HG03378 (cell line): ENCODE measurements around the gene UBB.

Experiments used
- ATAC-seq: cut with Tn5 transposase; IDR thresholded peaks from one replicate; pipeline ENCODE4 v1.9.1; 2021; ENCODE audit warnings: mild to moderate bottlenecking, moderate library complexity; ENCODE audit not compliant: unreplicated experiment

The UBB gene

GRCh38 chr17:16380640-16381495 lies at the start of gene UBB:
TSS of gene UBB (plus strand) at chr17:16381091. CDS start at chr17:16381908, 817 bp downstream.
- ATAC-seq = peak; percentile 83

- no peak for ATAC-seq
Measured at GRCh38 chr17:16338391-16338790, 42.5 kb upstream of the UBB start.

GRCh38 chr17:16339402-16339801 lies 41.5 kb upstream of the UBB start:
- no peak for ATAC-seq

- no peak for ATAC-seq
Measured at GRCh38 chr17:16339959-16340358, 40.9 kb upstream of the UBB start.

- ATAC-seq = no peak
Measured at GRCh38 chr17:16342979-16343378, 37.9 kb upstream of the UBB start.

- ATAC-seq = no peak
Measured at GRCh38 chr17:16343569-16343968, 37.3 kb upstream of the UBB start.

GRCh38 chr17:16345565-16345964 lies 35.3 kb upstream of the UBB start:
- ATAC-seq = no peak

- no peak for ATAC-seq
Measured at GRCh38 chr17:16346721-16347271, 34.1 kb upstream of the UBB start.

GRCh38 chr17:16348586-16348985 lies 32.3 kb upstream of the UBB start:
- ATAC-seq = no peak

GRCh38 chr17:16349431-16349830 lies 31.5 kb upstream of the UBB start:
- no peak for ATAC-seq

- no peak for ATAC-seq
Measured at GRCh38 chr17:16351831-16352230, 29.1 kb upstream of the UBB start.

GRCh38 chr17:16352303-16352666 lies 28.6 kb upstream of the UBB start:
- ATAC-seq = no peak

GRCh38 chr17:16352667-16353316 lies 28.1 kb upstream of the UBB start:
- ATAC-seq = no peak

GRCh38 chr17:16353317-16354174 lies 27.3 kb upstream of the UBB start, which contains the start of gene CENPV:
TSS of gene CENPV (minus strand) at chr17:16353469. CDS start at chr17:16353436, 33 bp downstream.
- ATAC-seq = no peak

- ATAC-seq = no peak
Measured at GRCh38 chr17:16354585-16354984, 26.3 kb upstream of the UBB start.

- ATAC-seq = no peak
Measured at GRCh38 chr17:16358394-16358793, 22.5 kb upstream of the UBB start.

GRCh38 chr17:16361874-16362273 lies 19.0 kb upstream of the UBB start:
- no peak for ATAC-seq

GRCh38 chr17:16363749-16364536 lies 16.9 kb upstream of the UBB start:
- ATAC-seq = peak; percentile 78

- no peak for ATAC-seq
Measured at GRCh38 chr17:16364625-16365024, 16.3 kb upstream of the UBB start.

GRCh38 chr17:16371742-16372141 lies 9.1 kb upstream of the UBB start:
- ATAC-seq = no peak
